GM21825 (cell line): ENCODE results near the gene CPEB3.
A peak's percentile ranks its signal among the peaks of the same experiment; 100 is the strongest.

Experiments used
- ATAC-seq: cut with Tn5 transposase; IDR thresholded peaks from one replicate; pipeline ENCODE4 v1.9.1; 2021; ENCODE audit warnings: mild to moderate bottlenecking, moderate library complexity; ENCODE audit not compliant: unreplicated experiment

CPEB3 gene

DNA sequence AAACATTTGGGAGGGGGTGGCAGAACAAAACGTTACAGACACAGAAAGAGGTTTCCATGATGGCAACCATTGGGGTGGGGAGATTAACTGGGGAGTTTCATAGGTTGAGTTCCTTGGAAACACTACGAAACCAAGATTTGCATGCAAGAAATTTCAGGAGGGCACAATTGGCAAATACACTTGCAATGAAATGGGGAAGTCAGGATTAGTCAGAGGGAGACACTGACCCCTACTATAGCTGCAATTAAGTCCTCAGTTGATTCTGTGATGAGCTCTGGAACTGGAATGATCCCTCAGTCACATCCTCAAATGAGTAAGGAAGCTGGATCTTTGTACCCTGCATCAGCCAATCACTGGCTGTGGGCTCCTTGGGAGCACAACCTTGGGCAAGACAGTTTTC, 22.1 kb downstream of the CPEB3 start:
- no peak for ATAC-seq

DNA sequence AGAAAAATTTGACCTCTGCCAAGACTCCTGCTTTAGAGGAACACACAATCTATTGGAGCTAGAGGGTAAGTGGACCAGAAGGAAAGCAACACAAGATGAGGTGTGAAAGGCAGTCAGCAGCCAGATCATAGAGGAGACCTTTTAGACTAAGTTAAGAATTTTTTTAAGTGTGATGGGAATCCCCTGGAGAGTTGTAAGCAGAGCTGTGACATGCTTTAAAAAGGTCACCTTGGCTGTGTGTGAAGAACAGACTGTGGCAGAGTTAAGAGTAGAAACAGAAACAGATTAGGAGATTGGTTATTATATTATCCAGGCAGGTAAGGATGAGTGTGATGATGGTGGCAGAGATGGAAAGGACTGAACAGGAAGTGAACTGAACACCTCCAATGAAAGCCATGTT, 23.5 kb downstream of the CPEB3 start:
- no peak for ATAC-seq

DNA sequence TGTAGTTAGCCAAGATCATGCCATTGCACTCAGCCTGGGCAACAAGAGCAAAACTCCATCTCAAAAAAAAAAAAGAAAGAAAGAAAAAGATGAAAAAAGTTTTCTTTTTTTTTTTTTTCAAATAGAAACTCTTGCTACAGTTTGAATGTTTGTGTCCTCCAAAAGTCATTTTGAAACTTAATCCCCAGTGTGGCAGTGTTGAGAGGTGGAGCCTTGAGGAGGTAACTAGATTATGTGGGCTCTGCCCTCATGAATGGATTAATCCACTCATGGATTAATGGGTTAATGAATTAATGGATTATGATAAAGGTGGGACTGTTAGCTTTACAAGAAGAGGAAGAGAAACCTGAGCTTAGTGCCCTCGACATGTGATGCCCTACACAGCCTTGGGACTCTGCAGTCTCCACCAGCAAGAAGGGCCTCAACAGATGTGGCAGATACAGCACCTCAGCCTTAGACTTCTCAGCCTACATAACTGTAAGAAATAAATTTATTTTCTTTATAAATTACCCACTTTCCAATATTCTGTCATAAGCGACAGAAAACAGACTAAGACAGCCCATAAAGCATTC, 25.1 kb downstream of the CPEB3 start:
- ATAC-seq = peak; percentile 68

DNA sequence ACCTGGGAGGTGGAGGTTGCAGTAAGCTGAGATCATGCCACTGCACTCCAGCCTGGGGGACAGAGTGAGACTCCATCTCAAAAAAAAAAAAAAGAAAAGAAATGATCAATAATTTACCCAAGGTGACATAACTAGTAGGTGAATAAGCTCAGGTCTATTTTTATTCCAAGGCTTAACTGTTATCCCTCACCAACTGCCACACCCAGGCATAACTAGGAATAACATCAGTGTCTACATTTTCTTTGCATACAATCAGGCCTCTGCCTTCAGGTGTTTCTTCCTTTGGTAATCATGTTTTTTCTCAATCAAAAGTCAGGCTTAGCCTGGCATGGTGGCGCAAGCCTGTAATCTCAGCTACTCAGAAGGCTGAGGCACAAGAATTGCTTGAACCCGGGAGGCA, 26.6 kb downstream of the CPEB3 start:
- no peak for ATAC-seq

DNA sequence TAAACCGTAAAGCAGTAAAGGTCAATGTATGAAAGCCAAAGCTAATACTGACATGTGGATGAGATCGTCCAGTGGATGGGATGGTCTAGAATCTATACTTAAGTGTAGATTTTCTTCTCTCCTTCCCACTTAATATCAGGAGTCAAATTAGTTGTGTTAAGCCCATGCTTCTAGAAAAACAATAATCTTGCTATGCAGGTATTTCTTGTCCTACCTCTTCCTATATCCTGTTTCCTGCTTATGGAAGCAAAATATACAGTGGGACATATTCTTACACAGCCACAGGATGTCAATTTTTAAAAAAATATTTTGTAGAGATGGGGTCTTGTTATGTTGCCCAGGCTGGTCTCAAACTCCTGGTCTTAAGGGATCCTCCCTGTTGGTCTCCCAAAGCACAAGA, 27.5 kb downstream of the CPEB3 start:
- no peak for ATAC-seq

DNA sequence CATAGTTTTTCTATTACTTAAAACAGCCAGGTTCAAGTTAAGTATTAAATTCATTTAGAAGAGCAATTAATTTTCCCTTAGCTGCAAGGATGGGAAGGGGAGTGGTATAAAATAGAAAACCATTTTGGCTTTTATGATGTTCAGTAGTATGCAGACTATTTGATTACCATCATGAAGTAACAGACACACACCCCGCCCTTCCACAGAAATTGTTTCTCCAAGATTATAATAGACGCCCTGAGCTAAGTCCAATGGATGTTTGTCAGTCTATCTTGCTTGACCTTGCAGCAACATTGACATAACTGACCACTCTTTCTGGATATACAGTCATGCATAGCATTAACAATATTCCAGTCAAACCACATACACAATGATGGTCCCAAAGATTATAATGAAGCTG, 42.3 kb downstream of the CPEB3 start:
- ATAC-seq = no peak

DNA sequence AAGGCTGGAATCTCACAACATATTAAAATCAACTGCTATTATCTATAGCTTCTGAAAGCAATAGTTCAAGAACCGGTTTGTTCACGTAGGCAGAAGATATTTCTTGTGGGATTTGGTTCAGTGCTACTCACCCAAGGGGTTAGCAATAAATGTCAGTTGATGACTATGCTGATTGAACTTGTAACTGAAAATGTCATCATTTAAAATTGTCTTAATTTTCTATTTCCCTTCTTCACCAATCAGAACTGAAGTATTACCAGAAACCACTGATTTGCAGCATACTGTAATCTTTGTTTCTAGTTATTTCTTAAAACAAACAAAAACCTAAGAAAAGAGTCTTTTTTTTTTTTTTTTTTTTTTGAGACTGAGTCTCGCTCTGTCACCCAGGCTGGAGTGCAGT, 46.1 kb downstream of the CPEB3 start:
- no peak for ATAC-seq

DNA sequence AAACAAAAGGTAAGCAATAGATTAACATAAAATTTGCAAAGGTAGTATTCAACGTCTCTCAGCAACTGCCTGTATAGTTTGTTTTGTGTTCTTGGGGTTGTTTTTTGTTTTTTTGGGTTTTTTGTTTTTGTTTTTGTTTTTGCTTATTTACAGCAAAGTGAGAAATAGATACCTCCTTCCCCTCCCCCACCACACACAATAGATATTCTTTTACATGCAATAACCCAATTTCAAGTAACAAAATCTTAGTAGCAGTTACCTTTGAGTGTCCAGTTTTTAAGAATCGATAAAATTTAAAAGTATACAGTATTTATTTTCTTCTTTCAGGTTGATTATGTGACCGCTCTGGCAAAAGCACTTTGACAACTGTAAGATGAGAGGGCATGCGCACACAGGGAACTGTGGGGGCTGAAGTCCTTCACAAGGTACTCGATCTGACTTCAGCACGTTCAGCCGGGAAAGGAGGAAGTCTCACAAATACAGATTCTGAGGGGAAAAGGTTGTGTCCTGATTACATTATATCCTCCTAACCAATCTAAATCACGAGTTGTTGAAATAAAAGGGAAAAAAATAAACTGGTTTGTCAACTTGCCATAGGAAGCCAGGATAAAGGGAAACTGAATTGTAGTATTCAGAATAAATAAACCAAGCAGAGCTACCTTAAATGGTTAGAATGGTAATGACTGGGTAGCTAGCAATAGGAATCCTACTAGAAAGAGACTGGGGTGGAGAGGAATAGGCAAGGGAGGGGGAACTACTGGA, 47.8 kb downstream of the CPEB3 start:
- ATAC-seq = peak; percentile 39

DNA sequence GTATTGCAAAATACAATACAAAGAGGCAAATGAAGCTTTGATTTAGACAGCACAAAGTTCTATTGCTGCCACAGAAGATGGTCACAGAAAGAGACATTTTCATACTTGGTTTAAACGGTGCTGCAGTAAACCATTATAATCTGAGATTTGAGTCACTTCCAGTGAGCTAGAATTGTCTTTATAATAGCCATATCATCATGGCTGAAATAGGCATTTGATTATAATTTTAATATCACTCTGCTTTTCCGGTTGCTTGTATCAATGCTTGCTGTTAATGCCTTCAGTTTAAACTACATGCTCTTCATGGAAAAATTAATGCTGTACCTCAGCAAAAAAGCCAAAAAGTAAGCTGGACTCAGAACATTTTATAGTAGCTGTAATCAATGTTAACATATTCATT, 48.5 kb downstream of the CPEB3 start:
- ATAC-seq = no peak

DNA sequence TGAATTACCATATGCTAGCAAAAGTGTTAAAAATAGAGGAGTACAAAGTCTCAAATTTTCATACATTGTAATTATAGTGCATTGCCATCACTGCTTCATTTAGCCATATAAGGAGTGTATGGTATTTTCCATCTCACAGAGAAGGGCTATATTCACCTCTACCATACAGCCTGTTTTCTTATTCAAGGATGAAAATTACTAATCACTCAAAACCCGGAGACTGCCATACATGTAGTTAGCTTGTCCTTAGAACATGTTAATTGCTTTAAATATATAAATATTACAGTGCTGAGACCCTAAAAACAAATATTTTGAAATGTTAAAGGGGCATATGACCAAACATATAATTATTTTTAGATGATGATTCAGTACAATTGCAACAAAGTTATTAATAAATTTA, 49.4 kb downstream of the CPEB3 start:
- ATAC-seq = no peak

DNA sequence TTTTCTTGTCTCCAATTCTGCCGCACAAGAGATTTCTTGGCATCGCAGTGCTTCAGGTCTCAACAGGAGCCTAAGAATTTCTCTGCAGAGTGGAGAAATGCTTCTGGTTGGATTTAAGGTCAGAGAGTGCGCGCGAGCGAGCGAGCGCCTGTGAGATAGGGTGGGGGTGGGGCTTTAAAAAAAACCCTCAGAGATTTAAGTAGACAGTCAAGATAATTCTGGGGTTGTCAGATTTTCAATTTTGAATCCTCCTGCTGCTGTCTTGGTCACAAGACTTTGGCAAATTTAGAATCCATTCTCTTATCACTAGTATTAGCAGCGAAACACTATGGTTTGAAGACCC, 49.7 kb downstream of the CPEB3 start:
- no peak for ATAC-seq

DNA sequence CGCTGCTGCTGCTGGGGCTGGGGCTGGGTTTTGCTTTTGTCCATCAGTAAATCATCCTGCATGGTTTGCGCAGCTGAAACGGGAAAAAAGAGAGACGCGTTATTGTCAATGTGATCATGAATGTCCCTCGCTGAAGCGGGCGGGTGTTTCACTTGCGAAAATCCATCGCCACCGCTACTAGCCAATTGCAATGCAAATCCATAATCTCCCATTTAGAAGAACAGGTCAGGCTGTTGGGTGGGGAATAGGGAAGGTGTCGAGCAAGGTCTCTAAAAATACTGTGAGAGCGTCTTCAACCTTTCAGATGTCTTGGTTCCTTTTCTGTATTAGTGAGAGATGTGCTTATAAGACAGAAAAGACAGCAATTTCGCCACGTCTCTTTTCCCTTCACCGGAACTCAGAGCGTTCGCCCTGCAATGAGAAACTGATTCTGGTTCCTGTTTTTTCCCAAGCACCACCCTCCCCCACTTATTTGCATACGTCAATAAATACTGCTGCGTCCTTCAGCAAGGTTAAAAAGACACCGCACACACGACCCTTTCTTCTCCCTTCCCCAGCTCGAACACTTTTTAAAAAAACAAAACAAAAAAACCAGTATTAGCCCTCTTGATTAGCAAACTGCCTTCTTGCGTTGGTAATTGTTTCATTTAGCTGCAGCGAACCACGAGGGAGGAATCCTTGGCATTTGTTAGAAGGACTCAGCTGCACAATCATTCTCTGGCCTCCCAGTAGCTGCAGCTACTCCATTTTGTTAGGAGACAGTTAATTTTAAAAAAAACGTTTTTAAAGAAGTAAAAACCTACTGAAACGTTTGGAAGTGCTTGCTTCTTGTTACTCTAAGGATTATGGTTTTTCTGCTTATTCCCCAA, 50.4 kb downstream of the CPEB3 start:
- peak; percentile 63 for ATAC-seq

DNA sequence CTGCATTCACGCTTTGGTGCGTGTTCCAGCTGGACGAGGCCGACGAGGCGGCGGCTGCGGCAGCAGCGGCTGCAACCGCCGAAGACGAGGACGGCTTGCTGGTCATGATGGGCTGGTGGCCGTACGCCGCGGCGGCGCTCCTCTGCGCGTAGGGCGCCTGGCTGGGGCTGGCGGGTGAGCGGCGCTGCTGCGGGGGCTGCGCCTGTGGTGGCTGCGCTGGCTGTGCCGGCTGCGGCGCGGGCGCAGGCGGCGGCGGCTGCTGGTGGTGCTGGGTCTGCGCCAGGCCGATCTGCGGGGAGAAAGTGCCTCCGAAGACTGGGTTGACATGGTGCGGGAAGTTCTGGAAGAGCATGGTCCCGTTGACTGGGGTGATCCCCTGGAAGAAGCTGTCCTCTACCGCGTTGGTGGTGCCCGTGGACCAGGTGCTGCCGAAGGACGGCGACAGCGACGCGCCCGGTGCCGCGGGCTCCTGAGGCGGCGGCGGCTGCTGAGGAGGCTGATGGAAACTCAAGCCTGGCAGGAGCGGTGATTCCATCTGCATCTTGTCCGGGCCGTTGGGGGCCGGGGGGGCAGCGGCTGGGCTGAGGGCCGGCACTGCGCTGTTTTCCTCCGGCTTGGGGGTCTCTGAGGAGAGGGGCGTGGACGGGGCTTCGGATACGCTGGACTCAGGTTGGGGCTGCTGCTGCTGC, 51.1 kb downstream of the CPEB3 start:
- peak; percentile 31 for ATAC-seq

DNA sequence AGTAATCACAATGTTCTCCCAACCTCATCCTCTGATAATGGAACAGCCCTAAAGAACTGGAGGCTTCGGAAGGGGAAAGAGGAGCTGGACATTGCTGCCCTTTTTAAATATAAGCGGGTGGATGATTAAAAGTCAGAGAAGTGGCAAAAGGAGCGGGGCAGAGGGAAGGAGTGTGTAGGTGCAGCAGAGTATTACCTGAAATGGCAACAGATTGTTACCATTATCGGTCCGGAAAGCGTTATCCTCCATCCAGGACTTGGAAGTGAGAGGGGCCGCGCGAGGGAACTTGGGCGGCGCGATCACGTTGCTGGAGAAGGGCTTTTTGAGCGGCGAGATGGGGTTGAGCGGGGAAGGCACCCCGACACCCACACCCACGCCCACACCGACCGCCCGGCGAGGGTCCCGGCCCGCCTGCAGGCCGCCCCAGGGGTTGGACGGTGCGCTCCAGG, 51.7 kb downstream of the CPEB3 start:
- ATAC-seq = no peak

DNA sequence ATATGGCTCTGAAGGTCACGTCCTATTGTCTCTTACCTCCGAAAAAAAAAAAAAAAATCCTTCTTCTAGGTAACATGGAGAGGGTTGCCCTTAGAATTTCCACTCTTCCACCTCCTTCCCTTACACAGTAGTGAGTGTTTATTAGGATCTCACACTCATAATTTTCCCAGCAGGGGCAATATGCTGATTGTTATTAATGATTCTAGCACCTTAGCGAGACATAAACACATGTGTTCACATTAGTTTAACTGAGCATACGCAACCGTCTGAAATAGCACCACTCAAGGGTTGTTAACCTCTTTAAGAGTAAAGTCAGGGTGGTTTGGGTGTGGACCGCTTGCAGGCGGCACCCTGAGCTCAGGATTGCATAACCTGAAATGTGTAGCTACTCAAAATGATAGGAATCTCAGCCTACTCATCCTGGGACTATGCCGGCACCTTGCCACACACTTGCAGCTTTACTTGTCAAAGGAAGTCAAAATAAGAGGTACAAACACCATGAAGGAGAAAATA, 52.2 kb downstream of the CPEB3 start:
- no peak for ATAC-seq

DNA sequence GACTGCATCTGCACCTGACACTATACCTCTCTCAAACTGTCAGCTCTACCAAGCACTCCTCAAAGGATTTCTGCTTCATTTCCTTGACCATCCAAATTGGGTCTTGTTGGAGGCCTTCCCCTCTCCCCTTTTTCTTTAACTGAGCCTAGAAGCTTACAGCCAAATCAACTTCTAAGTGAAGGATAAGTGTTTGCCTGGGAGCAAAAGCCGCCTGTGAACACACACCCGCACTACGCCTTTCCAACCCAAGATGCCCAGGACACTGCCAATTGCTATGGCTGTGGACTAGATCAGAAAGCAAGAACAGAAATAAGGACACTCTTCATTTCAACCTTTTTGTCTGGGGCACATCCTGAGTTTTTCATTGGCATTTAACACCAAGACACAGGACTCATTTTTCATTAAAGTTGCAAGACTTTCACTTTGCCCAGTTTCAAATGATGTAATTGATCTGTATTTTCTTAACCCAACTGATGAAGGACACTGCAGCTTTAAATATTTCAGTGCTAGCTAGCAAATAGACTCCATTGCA, 52.8 kb downstream of the CPEB3 start:
- ATAC-seq = no peak

DNA sequence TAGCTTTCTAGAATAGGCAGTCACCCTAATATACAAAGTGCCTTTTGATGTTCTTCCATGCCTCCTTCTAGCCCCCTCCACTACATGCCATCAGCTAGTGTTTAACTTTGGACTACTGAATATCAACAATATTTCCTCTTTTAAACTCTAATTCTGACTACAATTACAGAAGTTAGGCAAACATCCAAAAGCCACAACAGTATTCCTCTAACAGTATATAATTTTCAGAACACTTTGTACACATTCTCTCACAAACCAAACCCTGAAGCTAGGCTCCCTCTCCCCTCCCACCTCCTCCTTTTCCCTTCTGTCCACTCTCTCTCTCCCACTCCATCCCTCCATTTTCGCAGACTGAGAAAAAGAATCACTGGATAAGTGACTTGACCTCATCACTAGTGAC, 59.7 kb downstream of the CPEB3 start:
- no peak for ATAC-seq

DNA sequence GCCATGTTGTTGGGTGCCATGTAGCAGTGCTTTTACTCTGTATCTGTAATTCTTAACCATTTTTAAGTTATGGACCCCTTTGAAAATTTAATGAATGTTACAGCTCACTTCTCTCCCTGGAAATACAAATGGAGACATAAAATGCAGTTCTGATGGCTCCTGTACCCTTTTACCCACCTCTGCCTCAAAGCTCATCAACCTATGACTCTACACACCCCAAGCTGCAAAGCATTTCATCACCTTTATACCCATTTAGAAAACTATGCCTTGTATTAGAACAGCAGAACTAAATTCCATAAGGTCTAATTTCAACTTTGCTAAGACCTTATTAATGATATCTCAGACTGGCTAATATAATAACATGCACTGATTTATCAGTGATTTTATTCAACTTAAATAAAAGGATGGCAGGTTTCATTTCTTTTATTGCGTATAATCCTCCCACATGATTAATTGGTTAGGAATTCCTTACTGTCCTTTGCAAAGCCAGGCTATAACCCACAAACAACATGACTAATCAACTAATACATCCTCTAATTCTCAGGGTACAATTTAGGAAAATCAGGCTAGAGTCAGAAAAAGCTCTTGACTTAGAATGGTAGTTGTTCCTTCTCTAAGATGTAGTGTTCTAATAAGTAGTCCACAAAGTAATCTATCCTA, 68.1 kb downstream of the CPEB3 start:
- no peak for ATAC-seq

DNA sequence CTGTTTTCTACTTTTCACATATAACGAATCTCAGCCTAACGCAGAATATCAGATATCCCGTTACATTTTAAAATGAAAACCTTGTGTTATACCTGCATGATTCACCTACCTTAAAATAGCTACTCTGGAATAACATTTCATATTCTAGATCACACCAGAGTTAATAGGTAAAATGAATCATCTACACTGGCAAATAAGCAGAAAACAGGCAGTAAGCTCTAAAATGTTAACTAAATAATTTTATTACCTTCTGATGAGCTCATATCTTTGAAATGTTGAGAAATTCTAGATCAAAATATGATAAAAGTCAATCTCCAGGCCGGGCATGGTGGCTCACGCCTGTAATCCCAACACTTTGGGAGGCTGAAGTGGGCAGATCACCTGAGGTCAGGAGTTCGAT, 71.3 kb downstream of the CPEB3 start:
- no peak for ATAC-seq

DNA sequence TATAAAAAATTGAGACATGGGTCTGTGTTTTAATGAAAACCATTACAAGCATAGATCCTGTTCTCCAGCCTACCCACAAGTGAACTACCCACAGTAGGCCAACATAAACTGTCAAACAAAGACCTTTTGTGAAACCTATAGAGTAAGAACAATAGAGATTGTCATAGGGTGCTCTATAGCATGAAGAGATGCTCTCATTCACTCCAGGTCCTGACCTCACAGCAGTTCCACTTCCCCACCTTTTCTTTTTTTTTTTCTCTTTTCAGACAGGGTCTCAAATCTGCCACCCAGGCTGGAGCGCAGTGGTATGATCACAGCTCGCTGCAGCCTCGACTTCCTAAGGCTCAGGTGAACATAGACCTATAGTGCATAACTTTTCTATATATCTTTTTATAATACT, 72.3 kb downstream of the CPEB3 start:
- ATAC-seq = no peak
